Liver (tissue), 9 donors: ENCODE measurements around the gene RHEX. TPM values are rescaled to one million over a fixed set of nuclear protein-coding genes. Genes with fewer than 3 reads are reported as not detected.

Source experiments
- DNase-seq: peaks from one replicate; pipeline ENCODE4 v3.0.0-alpha.2; 2017; ENCODE audit warnings: low spot score
- H3K27ac ChIP-seq, 2 donors: one replicate each; pipeline ENCODE4 v1.7.0; 2013; ENCODE audit warnings: inconsistent platforms in 2 of 2, low read length in 2 of 2, control low read depth in 1 of 2, low read depth in 1 of 2, mild to moderate bottlenecking in 1 of 2
- H3K27me3 ChIP-seq, 4 donors: one replicate each; pipeline versions ENCODE4 v1.6.1 to v1.7.0; 2013; ENCODE audit warnings: low read length in 3 of 4, inconsistent platforms in 1 of 4, mild to moderate bottlenecking in 1 of 4, moderate library complexity in 1 of 4; ENCODE audit not compliant: control insufficient read depth in 4 of 4, insufficient read depth in 4 of 4
- H3K36me3 ChIP-seq, 4 donors: one replicate each; pipeline versions ENCODE4 v1.6.1 to v1.7.0; 2013; ENCODE audit warnings: low read length in 3 of 4, mild to moderate bottlenecking in 3 of 4, low read depth in 1 of 4, moderate library complexity in 1 of 4; ENCODE audit not compliant: control insufficient read depth in 4 of 4, insufficient read depth in 3 of 4
- H3K4me1 ChIP-seq, 4 donors: one replicate each; pipeline versions ENCODE4 v1.6.1 to v1.7.0; 2013; ENCODE audit warnings: low read length in 3 of 4, mild to moderate bottlenecking in 3 of 4, moderate library complexity in 1 of 4; ENCODE audit not compliant: control insufficient read depth in 4 of 4, insufficient read depth in 4 of 4
- H3K4me3 ChIP-seq, 3 donors: one replicate each; pipeline versions ENCODE4 v1.6.1 to v1.7.0; 2013; ENCODE audit warnings: low read length in 3 of 3, control low read depth in 1 of 3, low read depth in 1 of 3, mild to moderate bottlenecking in 1 of 3
- H3K9ac ChIP-seq, 2 donors: one replicate each; pipeline ENCODE4 v1.7.0; 2013; ENCODE audit warnings: low read length in 2 of 2, mild to moderate bottlenecking in 2 of 2, moderate library complexity in 2 of 2, control low read depth in 1 of 2, low read depth in 1 of 2
- H3K9me3 ChIP-seq, 4 donors: one replicate each; pipeline versions ENCODE4 v1.6.1 to v1.7.0; 2013; ENCODE audit warnings: low read length in 3 of 4; ENCODE audit not compliant: control insufficient read depth in 4 of 4
- EGR1 ChIP-seq, 2 donors: IDR thresholded peaks; 2 replicates each; pipeline ENCODE4 v1.6.1; 2016 to 2018; ENCODE audit warnings: antibody characterized with exemption in 2 of 2, low read depth in 2 of 2
- FOXA1 ChIP-seq: IDR thresholded peaks from 2 replicates; pipeline ENCODE4 v1.6.1; 2016; ENCODE audit warnings: antibody characterized with exemption
- FOXA2 ChIP-seq: IDR thresholded peaks from 2 replicates; pipeline ENCODE4 v1.6.1; 2016; ENCODE audit warnings: antibody characterized with exemption
- HNF4A ChIP-seq, 2 donors: conservative IDR thresholded peaks; 2 replicates each; pipeline ENCODE4 v1.6.1; 2016; ENCODE audit warnings: antibody characterized with exemption in 2 of 2, mild to moderate bottlenecking in 2 of 2
- HNF4G ChIP-seq: IDR thresholded peaks from 2 replicates; pipeline ENCODE4 v1.6.1; 2016; ENCODE audit warnings: antibody characterized with exemption
- JUND ChIP-seq, 2 donors: IDR thresholded peaks; 2 replicates each; pipeline ENCODE4 v1.6.1; 2016; ENCODE audit warnings: antibody characterized with exemption in 2 of 2
- MAX ChIP-seq: IDR thresholded peaks from 2 replicates; pipeline ENCODE4 v1.6.1; 2016; ENCODE audit warnings: antibody characterized with exemption
- NR2F2 ChIP-seq: IDR thresholded peaks from 2 replicates; pipeline ENCODE4 v1.6.1; 2016; ENCODE audit warnings: antibody characterized with exemption
- RAD21 ChIP-seq, 2 donors: IDR thresholded peaks; 2 replicates each; pipeline ENCODE4 v1.6.1; 2016; ENCODE audit warnings: antibody characterized with exemption in 2 of 2, mild to moderate bottlenecking in 2 of 2
- REST ChIP-seq: IDR thresholded peaks from 2 replicates; pipeline ENCODE4 v1.6.1; 2016; ENCODE audit warnings: antibody characterized with exemption, mild to moderate bottlenecking
- RXRA ChIP-seq, 2 donors: IDR thresholded peaks; 2 replicates each; pipeline ENCODE4 v1.6.1; 2017 to 2018; ENCODE audit warnings: antibody characterized with exemption in 2 of 2, mild to moderate bottlenecking in 1 of 2
- SP1 ChIP-seq: IDR thresholded peaks from 2 replicates; pipeline ENCODE4 v1.6.1; 2018; ENCODE audit warnings: antibody characterized with exemption, mild to moderate bottlenecking
- TAF1 ChIP-seq: conservative IDR thresholded peaks from 2 replicates; pipeline ENCODE4 v1.6.1; 2016; ENCODE audit warnings: antibody characterized with exemption, mild to moderate bottlenecking
- YY1 ChIP-seq: IDR thresholded peaks from 2 replicates; pipeline ENCODE4 v1.6.1; 2016; ENCODE audit warnings: antibody characterized with exemption, mild to moderate bottlenecking
- WGBS: extraction: QIAGEN DNeasy Blood & Tissue Kit; methylation state at CpG from one replicate; pipeline ENCODE4 v1.1.7; 2013; 5-methylcytosine and 5-hydroxymethylcytosine counted together
- polyA plus RNA-seq, 2 donors: library from polyadenylated mRNA; stranded (reverse) in 1 of 2; unstranded in 1 of 2; fragments of 200-250 nt in 1 of 2; fragments of >200 nt in 1 of 2; fragmentation: Nextera tagmentation in 1 of 2; extraction: Ambion mirVana in 1 of 2; gene quantifications; one replicate each; pipeline versions ENCODE4 v1.2.1 to v1.2.3, GENCODE V29; 2013 to 2015
- total RNA-seq, 2 donors: library from RNA; depleted of rRNA; stranded (reverse); fragments of >200 nt; gene quantifications; one replicate each; pipeline ENCODE4 v1.2.3, GENCODE V29; 2014
- TF ChIP-seq, protein P1 (sequence below): fragments of 150-350 bp; IDR thresholded peaks from 2 replicates; pipeline ENCODE4 v1.5.1; 2017; ENCODE audit warnings: improper control_type of control experiment, low read depth, low read length; ENCODE audit not compliant: missing input control
- TF ChIP-seq, protein P2 (sequence below): IDR thresholded peaks from 2 replicates; pipeline ENCODE4 v1.6.1; 2016; ENCODE audit warnings: antibody characterized with exemption
- TF ChIP-seq, protein P3 (sequence below): IDR thresholded peaks from 2 replicates; pipeline ENCODE4 v1.6.1; 2016; ENCODE audit warnings: antibody characterized with exemption
- donor health status: healthy.
- donor health status: healthy.
- donor health status: healthy.
- donor health status: healthy.
- donor health status: healthy.

RHEX gene
- total and polyA plus RNA-seq, 4 donors, result 0.15 to 2.8 (median 0.47) TPM

- WGBS, result 95% methylated on average over 9 of the region's 9 CpGs
- no peak overlapping the region for H3K4me3 ChIP-seq
- H3K9me3 ChIP-seq, result no peaks in the 10 kb centered on the region
- no peaks in the 10 kb centered on the region for H3K36me3 ChIP-seq
- no peak overlapping the region for H3K27ac ChIP-seq
- H3K4me1 ChIP-seq, result peaks cover 0 to 4% (median 0%) of the 10 kb centered on the region in 4 donors
- DNase-seq, result no peak
- no peak for TF ChIP-seq EGR1 (IDR thresholded peaks at IDR 0.05; ENCODE audit: low read depth in 2 of 2)
- TF ChIP-seq FOXA1, result no peak
- TF ChIP-seq, protein P1, sequence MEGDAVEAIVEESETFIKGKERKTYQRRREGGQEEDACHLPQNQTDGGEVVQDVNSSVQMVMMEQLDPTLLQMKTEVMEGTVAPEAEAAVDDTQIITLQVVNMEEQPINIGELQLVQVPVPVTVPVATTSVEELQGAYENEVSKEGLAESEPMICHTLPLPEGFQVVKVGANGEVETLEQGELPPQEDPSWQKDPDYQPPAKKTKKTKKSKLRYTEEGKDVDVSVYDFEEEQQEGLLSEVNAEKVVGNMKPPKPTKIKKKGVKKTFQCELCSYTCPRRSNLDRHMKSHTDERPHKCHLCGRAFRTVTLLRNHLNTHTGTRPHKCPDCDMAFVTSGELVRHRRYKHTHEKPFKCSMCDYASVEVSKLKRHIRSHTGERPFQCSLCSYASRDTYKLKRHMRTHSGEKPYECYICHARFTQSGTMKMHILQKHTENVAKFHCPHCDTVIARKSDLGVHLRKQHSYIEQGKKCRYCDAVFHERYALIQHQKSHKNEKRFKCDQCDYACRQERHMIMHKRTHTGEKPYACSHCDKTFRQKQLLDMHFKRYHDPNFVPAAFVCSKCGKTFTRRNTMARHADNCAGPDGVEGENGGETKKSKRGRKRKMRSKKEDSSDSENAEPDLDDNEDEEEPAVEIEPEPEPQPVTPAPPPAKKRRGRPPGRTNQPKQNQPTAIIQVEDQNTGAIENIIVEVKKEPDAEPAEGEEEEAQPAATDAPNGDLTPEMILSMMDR, result no peak
- TF ChIP-seq, protein P2, sequence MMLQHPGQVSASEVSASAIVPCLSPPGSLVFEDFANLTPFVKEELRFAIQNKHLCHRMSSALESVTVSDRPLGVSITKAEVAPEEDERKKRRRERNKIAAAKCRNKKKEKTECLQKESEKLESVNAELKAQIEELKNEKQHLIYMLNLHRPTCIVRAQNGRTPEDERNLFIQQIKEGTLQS, result no peak
- no peak for TF ChIP-seq NR2F2
- TF ChIP-seq TAF1, result no peak
- TF ChIP-seq, protein P3, sequence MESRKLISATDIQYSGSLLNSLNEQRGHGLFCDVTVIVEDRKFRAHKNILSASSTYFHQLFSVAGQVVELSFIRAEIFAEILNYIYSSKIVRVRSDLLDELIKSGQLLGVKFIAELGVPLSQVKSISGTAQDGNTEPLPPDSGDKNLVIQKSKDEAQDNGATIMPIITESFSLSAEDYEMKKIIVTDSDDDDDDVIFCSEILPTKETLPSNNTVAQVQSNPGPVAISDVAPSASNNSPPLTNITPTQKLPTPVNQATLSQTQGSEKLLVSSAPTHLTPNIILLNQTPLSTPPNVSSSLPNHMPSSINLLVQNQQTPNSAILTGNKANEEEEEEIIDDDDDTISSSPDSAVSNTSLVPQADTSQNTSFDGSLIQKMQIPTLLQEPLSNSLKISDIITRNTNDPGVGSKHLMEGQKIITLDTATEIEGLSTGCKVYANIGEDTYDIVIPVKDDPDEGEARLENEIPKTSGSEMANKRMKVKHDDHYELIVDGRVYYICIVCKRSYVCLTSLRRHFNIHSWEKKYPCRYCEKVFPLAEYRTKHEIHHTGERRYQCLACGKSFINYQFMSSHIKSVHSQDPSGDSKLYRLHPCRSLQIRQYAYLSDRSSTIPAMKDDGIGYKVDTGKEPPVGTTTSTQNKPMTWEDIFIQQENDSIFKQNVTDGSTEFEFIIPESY, result no peak
- no peak for TF ChIP-seq JUND (IDR thresholded peaks at IDR 0.05)
- TF ChIP-seq HNF4G, result no peak
- TF ChIP-seq RXRA (IDR thresholded peaks at IDR 0.05), result no peak
- TF ChIP-seq YY1, result no peak
- TF ChIP-seq HNF4A (conservative IDR thresholded peaks at IDR 0.05), result no peak
- H3K9ac ChIP-seq, result no peak overlapping the region
- H3K27me3 ChIP-seq, result no peaks in the 10 kb centered on the region
These were observed 31.9 kb upstream of the RHEX start for GRCh38 chr1:206021008-206021625.

GRCh38 chr1:206021626-206022365, 31.2 kb upstream of the RHEX start:
- Histone ChIP-seq H3K27ac (no peak overlapping the region), H3K9me3 (no peaks in the 10 kb centered on the region), H3K36me3 (no peaks in the 10 kb centered on the region), H3K4me1 (peaks cover 0 to 4% (median 0%) of the 10 kb centered on the region in 4 donors), H3K9ac (no peak overlapping the region), H3K4me3 (no peak overlapping the region), H3K27me3 (no peaks in the 10 kb centered on the region)
- no peak for DNase-seq
- 91% methylated on average over 4 of the region's 4 CpGs for WGBS
- TF ChIP-seq MAX, result no peak
- TF ChIP-seq RXRA (IDR thresholded peaks at IDR 0.05), result no peak
- TF ChIP-seq JUND (IDR thresholded peaks at IDR 0.05), result no peak
- TF ChIP-seq FOXA2, result no peak
- TF ChIP-seq EGR1 (IDR thresholded peaks at IDR 0.05; ENCODE audit: low read depth in 2 of 2), result no peak
- no peak for TF ChIP-seq HNF4A (conservative IDR thresholded peaks at IDR 0.05)
- no peak for TF ChIP-seq TAF1
- TF ChIP-seq SP1, result no peak
- no peak for TF ChIP-seq RAD21 (IDR thresholded peaks at IDR 0.05)
- TF ChIP-seq REST, result no peak
- no peak for TF ChIP-seq HNF4G
- TF ChIP-seq NR2F2, result no peak
- TF ChIP-seq, protein P2, result no peak
- no peak for TF ChIP-seq FOXA1
- TF ChIP-seq, protein P1, result no peak
- TF ChIP-seq YY1, result no peak
